ENCODE measurements around the gene TSEN54.
A peak's percentile ranks its signal among the peaks of the same experiment; 100 is the strongest.
"Not testable (repeated sequence)": the region's sequence is repeated elsewhere in the genome, so short reads cannot be mapped to it uniquely, and the experiment has no call there.

The TSEN54 gene

GRCh38 chr17:75516619-75517296 is 430 bp downstream of the TSEN54 start:
- peaks cover 6% of the 10 kb centered on the region for H3K36me3 Mint-ChIP-seq
- peaks cover 22% of the 10 kb centered on the region for H3K4me1 Mint-ChIP-seq
- H3K27ac Mint-ChIP-seq = peak overlapping the region; percentile 41
- no peaks in the 10 kb centered on the region for H3K27me3 Mint-ChIP-seq
- H3K9me3 Mint-ChIP-seq = no peaks in the 10 kb centered on the region
- H3K4me3 Mint-ChIP-seq = peak overlapping the region; percentile 82
- peak; percentile 22 for ATAC-seq

- H3K36me3 Mint-ChIP-seq = peaks cover 6% of the 10 kb centered on the region
- H3K27ac Mint-ChIP-seq = peak overlapping the region; percentile 41
- peak overlapping the region; percentile 82 for H3K4me3 Mint-ChIP-seq
- peaks cover 22% of the 10 kb centered on the region for H3K4me1 Mint-ChIP-seq
- no peaks in the 10 kb centered on the region for H3K9me3 Mint-ChIP-seq
- no peak for ATAC-seq
- no peaks in the 10 kb centered on the region for H3K27me3 Mint-ChIP-seq
These were observed 1.1 kb downstream of the TSEN54 start for GRCh38 chr17:75517297-75517865.

GRCh38 chr17:75518201-75518600 is 1.9 kb downstream of the TSEN54 start:
- Mint-ChIP-seq H3K4me3 (peak overlapping the region; percentile 82), H3K27me3 (no peaks in the 10 kb centered on the region), H3K27ac (peak overlapping the region; percentile 41), H3K9me3 (no peaks in the 10 kb centered on the region), H3K4me1 (peaks cover 22% of the 10 kb centered on the region), H3K36me3 (peaks cover 6% of the 10 kb centered on the region)
- peak; percentile 58 for ATAC-seq

GRCh38 chr17:75518983-75519537 is 2.7 kb downstream of the TSEN54 start:
- Mint-ChIP-seq H3K4me3 (no peak overlapping the region), H3K4me1 (peaks cover 22% of the 10 kb centered on the region), H3K9me3 (no peaks in the 10 kb centered on the region), H3K27ac (peak overlapping the region; percentile 41), H3K27me3 (no peaks in the 10 kb centered on the region), H3K36me3 (peaks cover 6% of the 10 kb centered on the region)
- no peak for ATAC-seq

- ATAC-seq, H3K9me3 Mint-ChIP-seq, H3K27ac Mint-ChIP-seq, H3K27me3 Mint-ChIP-seq, H3K36me3 Mint-ChIP-seq, H3K4me3 Mint-ChIP-seq: not testable (repeated sequence)
- H3K4me1 Mint-ChIP-seq = peaks cover 28% of the 10 kb centered on the region
These were observed 4.1 kb downstream of the TSEN54 start for GRCh38 chr17:75520413-75520812.

GRCh38 chr17:75521290-75521689 is 5.0 kb downstream of the TSEN54 start:
- ATAC-seq = no peak
- Mint-ChIP-seq H3K4me3 (no peak overlapping the region), H3K9me3 (no peaks in the 10 kb centered on the region), H3K27ac (no peak overlapping the region), H3K27me3 (no peaks in the 10 kb centered on the region), H3K4me1 (peaks cover 31% of the 10 kb centered on the region), H3K36me3 (peaks cover 6% of the 10 kb centered on the region)

GRCh38 chr17:75521951-75522727 is 5.8 kb downstream of the TSEN54 start:
- no peak overlapping the region for H3K4me3 Mint-ChIP-seq
- no peak overlapping the region for H3K27ac Mint-ChIP-seq
- peaks cover 6% of the 10 kb centered on the region for H3K36me3 Mint-ChIP-seq
- no peaks in the 10 kb centered on the region for H3K9me3 Mint-ChIP-seq
- H3K27me3 Mint-ChIP-seq = no peaks in the 10 kb centered on the region
- peaks cover 35% of the 10 kb centered on the region for H3K4me1 Mint-ChIP-seq
- ATAC-seq = no peak

GRCh38 chr17:75523647-75524046 is 7.3 kb downstream of the TSEN54 start:
- Mint-ChIP-seq H3K36me3 (peaks cover 2% of the 10 kb centered on the region), H3K4me1 (peaks cover 20% of the 10 kb centered on the region), H3K27ac (no peak overlapping the region), H3K27me3 (no peaks in the 10 kb centered on the region), H3K4me3 (no peak overlapping the region), H3K9me3 (no peaks in the 10 kb centered on the region)
- ATAC-seq = no peak

GRCh38 chr17:75524269-75524969 is 8.1 kb downstream of the TSEN54 start:
- no peak for ATAC-seq
- peaks cover 17% of the 10 kb centered on the region for H3K4me1 Mint-ChIP-seq
- no peak overlapping the region for H3K27ac Mint-ChIP-seq
- peak overlapping the region; percentile 70 for H3K4me3 Mint-ChIP-seq
- H3K27me3 Mint-ChIP-seq = no peaks in the 10 kb centered on the region
- no peaks in the 10 kb centered on the region for H3K9me3 Mint-ChIP-seq
- H3K36me3 Mint-ChIP-seq = no peaks in the 10 kb centered on the region

GRCh38 chr17:75524970-75525805 is 8.9 kb downstream of the TSEN54 start, which contains the start of gene LLGL2:
Gene LLGL2, plus strand, starts transcription at chr17:75525697. Its CDS starts 17,730 bp downstream, at chr17:75543427.
- Mint-ChIP-seq H3K4me3 (peak within 1 kb of the TSS; percentile 75), H3K27ac (no peak within 1 kb of the TSS), H3K9me3 (no peaks in the 10 kb centered on the region), H3K4me1 (peaks cover 17% of the 10 kb centered on the region), H3K27me3 (no peaks in the 10 kb centered on the region), H3K36me3 (no peaks in the 10 kb centered on the region)
- ATAC-seq = peak; percentile 95

GRCh38 chr17:75525806-75526554 is 9.7 kb downstream of the TSEN54 start:
- no peaks in the 10 kb centered on the region for H3K27me3 Mint-ChIP-seq
- no peaks in the 10 kb centered on the region for H3K36me3 Mint-ChIP-seq
- peak; percentile 13 for ATAC-seq
- no peak overlapping the region for H3K27ac Mint-ChIP-seq
- H3K4me3 Mint-ChIP-seq = peak overlapping the region; percentile 75
- H3K9me3 Mint-ChIP-seq = no peaks in the 10 kb centered on the region
- H3K4me1 Mint-ChIP-seq = peaks cover 17% of the 10 kb centered on the region

- no peaks in the 10 kb centered on the region for H3K27me3 Mint-ChIP-seq
- H3K4me3 Mint-ChIP-seq = peak overlapping the region; percentile 75
- no peaks in the 10 kb centered on the region for H3K9me3 Mint-ChIP-seq
- ATAC-seq = no peak
- H3K4me1 Mint-ChIP-seq = peaks cover 17% of the 10 kb centered on the region
- H3K36me3 Mint-ChIP-seq = no peaks in the 10 kb centered on the region
- no peak overlapping the region for H3K27ac Mint-ChIP-seq
These were observed 10.4 kb downstream of the TSEN54 start for GRCh38 chr17:75526555-75527270.

Measured in stimulated activated memory B cell treated with anti-CD40 and anti-IgM and Interleukin-4, amounts not matched to agents 10 μg/mL and 1 μg/mL and 100 μg/mL, for 72 hours (primary cell).